Measurements from ENCODE around the gene COL16A1.
"Not testable (repeated sequence)": the region's sequence is repeated elsewhere in the genome, so short reads cannot be mapped to it uniquely, and the experiment has no call there.

The COL16A1 gene

DNA sequence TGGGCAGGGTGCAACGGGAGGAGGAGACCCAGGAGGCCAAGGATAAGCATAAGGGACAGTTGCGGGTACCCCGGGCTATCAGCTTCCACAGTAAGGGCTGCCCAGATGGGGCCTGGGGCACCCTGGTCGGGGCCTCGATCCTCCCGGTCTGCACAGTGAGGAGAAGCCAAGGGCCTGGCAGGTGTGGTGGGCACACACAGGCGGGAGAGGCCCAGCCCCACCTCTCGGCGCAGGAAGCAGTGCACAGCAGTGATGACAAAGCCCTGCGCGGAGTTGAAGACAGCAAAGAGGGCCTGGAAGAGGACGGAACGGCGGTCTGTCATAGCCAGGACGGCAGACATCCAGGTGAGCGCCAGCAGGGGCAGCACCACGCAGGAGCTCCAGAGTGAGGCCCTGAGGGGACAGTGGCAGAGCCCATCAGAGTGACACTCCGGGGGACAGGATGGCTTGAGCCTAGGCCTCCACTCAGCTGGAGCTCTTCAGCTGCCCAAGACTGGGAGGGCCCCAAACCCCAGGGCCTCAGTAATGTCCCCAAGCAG, 29.0 kb upstream of the COL16A1 start:
- DNase-seq: no peak

DNA sequence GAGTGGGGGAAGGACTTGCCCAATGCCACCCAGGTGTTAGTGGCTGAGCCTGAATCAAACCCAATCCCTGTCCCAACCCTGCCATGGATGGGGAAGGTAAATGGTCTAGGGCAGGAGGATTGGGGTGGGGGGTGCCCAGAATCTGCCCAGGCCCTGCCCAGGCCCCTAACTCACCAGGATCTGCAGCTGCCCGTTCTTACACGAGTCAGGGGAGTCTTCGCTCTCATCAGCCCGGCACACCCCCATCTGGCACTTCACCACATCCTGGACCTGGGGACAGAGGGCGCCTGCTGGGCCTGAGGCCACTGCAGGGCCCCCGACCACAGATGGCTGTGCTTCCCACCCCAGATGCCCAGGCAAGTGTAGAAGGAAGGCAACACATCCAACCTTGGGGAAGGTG, 28.5 kb upstream of the COL16A1 start:
- no peak for DNase-seq

- DNase-seq: no peak
Observed at GRCh38 chr1:31731049-31731565, 27.3 kb upstream of the COL16A1 start.

GRCh38 chr1:31730336-31731048, 26.7 kb upstream of the COL16A1 start:
- no peak for DNase-seq

DNA sequence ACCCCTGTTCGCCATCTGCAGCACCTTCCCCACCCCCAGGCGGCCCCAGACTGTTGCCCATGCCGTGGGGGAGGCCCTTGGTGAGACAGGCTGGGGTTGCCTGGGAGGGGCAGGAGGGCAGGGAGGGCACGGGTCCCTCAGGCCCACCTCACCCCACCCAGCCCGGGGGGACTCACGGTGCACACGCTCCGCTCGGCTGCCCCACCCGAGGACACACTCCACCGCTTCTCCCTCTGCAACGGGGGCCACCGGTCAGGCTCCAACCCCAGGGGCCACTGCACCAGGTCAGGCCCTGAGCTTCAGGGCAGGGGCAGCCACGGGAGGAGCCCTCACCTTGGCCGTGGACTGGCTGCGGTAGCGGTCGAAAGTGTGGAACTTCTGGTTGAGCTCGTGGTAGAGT, 24.0 kb upstream of the COL16A1 start:
- no peak for DNase-seq

DNA sequence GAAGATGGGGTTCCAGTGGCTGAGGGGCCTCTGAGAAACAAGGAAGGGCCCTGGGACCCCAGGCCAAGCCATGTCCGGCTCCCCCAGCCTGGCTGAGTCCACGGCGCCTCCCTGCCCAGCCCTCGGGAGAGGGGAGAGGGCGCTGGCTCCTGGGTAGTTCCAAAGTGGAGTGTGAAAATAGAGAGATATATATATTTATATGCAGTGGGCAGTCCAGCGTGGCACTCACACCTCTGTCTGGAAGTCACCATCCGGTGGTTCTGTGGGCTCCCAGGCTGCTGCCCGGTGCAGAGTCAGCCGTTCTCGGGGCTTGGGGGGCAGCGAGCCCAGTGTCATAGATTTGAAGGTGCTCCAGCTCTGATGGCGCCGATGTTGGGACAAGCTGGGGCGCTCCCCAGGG, 23.4 kb upstream of the COL16A1 start:
- no peak for DNase-seq

DNA sequence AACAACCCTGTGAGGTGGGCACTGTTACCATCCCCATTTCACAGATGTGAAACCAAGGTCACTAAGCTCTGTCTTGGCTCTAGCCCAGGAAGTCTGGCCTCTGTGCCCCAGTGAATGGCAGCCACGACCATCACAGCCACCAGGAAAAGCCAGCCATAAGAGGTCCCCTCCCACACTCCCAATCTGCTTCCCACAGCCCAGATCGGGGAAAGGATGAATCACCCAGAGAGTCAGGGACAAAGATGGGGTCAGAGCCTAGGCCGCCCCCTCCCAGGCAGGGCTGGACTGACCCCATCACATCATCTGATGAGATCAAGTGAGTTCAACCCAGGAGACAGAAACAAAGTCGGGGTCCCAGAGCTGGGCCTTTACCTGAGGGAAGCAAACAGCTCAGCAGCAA, 22.9 kb upstream of the COL16A1 start:
- DNase-seq: no peak

DNA sequence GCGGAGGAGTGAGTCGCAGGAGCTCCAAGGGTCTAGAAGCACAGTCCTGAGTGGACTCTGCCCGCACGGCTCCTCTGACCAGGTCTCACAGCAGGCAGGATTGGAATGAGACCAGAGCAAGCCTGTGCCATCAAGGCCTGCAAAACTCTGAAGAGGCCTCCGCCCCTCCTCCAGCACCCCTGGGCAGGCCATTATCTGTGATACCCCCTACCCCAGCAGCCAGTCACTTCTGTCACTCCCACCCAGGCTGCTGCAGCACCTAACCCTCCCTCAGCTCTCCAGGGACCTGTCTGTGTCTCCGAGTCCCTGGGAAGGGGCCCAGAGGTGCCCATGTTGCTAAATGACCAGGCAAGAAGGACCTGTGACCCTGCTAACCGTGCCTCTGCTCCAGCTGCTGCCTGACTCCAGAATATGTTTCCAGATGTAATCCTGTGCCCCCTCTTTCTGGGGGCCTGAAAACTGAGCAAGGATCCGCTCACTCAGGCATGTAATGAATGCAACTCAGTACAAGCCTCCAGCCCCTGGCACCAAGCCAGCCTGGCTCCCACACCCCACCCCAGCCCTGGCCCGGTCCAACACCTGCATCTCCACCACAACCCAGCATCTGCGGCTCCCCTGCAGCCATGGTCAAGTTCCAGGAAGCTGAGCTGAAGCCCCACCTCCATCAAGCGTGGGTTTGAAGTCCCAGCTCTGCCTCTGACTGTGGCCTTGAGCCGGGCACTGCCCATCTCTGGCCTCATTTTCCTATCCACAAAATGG, 22.1 kb upstream of the COL16A1 start:
- DNase-seq: no peak

DNA sequence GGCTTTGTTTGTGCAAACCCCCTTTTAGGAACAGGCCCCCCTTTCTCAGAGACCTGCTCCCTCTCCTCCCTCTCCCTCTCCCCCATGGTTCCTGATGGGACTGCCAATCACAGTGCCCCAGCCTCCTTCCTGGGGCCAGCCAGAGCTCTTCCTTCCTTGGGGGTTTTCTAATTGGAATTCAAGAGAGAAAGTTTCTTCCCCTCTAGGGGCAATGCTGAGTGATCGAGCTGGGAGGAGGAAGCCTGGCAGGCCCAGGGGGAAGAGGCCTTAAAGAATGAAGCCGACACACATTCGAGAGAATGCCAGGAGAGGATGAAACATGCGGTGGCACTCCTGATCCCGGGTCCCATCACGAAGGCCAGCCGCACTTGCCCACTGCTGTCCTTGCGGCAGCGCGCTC, 21.3 kb upstream of the COL16A1 start:
- DNase-seq: no peak

DNA sequence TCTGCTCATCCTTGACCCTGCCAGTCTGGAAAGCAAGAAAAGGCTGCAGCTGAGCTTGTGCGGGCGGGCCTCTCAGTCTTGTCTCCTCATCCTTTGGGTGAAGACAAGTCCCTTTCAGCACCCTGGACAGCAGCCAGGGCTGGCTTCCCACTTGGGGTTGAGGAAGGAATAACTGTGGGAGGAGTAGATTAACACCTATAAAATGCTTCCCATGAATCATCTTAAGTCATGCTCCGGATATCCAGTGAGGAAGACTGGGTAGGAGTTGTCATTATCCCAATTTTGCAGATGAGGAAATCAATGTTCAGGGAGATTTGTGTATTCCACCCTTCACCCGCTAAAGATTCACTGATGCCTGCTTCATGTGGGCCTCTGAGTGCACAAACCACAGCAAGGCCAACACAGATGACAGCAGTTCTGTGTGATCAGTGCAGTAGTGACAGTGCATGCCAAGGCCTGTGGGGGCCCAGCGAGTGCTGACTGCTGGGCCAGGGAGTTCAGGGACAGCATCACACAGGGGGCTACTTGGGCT, 20.1 kb upstream of the COL16A1 start:
- DNase-seq: peak; percentile 43

DNA sequence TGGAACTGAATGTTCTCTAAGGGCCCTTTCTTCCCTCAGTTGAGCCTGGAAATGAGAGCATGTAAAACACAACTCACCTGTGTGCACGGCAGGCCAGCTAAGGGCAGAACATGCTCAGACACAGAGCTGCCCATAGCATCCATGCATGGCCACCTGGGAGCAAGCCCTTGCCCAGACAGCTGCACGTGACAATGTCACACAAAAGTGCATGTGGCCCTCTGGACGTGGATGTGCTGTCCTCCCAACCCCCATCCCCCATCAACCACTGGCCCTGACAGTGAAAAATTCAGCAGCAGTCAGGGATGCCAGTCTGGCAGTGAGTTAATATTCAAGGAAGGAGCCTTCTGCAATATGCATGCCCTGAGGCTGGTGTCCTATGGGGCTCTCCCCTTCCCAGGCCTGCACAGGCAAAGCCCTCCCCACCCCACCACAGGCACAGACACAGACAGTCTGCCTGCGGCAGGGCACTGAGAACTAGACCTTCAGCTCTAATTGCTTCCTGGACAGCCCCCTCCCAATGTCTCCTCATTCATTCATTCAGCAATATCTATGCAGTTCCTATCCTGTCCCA, 14.6 kb upstream of the COL16A1 start:
- no peak for DNase-seq

DNA sequence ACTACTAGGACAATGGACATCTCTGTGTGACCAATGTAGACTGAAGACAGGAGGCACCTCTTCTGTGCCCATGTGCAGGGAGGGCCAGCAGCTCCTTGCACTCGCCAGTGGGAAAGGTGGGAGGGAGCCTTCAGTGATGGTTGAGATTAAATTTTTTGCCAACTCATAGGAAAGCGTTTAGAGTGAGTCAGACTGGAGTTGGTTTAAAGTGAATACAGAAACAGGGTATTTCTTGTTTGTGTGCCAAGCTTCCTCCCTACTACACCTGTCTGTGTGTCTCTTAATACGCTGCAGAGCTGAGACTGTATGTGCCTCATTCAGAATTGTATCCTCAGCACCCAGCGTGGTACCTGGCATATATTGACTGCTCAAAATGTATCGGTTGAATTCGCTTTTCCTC, 13.5 kb upstream of the COL16A1 start:
- no peak for DNase-seq

DNA sequence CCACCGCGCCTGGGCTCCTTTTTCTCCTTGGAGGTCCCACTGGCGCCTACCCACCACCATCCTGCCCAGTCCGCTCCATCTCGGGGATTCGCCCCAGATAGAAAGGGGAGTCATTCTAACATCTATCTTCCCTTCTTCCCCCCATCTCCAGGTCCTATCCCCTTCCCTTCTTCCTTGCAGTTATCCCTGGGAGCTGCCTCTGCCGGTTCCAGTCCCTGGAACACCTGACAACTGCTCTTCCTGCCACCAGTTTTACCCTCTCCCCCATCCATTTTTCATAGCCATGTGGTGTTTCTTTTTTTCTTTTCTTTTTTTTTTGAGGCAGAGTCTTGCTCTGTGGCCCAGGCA, 12.0 kb upstream of the COL16A1 start:
- DNase-seq: no peak

DNA sequence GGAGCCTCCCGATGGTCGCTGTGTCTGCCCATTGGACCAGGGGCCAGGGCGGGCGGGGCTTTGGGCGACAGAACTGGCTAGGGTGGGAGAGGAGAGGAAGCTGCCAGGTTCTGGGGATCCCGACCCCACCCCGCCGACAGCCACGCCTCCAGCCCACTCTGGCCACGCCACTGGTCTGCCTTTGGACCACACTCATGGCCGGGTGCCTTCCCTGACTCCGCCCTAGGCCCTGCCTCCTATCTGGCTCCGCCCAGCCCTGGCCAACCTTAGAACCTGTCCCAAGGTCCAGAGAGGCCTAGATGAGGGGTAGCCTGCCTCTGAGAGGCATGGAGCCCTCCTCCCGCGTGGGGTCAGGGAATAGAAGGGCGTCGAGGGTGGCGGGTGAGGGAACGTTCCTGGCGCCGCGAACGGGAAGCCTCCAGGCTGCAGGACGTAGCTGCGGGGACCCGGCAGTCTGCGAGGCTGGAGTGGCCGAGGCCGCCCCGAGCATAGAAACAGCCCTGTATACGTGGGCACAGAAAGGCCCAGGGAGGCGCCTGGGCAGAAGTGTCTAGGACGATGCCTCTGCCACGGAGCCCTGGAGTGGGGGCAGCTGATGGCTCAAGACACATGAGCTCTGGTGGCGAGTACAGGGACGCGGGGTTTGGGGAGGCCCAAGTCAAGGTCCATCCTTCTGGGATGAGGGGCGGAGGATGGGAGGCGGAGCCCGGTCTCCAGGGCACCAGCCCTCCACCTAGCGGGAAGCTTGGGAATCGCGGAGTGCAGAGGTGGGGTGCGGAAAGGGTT, 11.5 kb upstream of the COL16A1 start:
- DNase-seq: peak; percentile 37

GRCh38 chr1:31714442-31715086, 10.7 kb upstream of the COL16A1 start:
- DNase-seq: peak; percentile 23

GRCh38 chr1:31712630-31713029, 8.8 kb upstream of the COL16A1 start:
- no peak for DNase-seq

DNA sequence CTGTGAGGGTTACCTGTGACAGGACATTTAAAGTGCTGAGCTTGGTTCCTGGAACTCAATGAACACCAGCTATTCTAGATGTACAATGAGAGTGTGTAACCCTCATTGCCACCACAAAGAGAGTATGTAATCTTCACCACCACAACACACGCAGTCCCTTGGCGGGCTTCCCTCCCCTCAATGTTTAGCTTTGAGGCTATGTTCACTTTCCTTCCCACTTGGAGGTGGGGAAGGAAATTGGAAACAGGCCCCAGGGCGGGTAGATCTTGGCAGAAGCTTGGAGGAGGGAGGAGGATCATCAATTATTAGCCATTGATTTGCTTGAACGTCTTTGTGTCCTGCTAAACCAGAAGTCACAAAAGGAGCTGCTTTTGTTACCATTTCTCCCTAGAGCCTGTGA, 8.3 kb upstream of the COL16A1 start:
- no peak for DNase-seq

DNA sequence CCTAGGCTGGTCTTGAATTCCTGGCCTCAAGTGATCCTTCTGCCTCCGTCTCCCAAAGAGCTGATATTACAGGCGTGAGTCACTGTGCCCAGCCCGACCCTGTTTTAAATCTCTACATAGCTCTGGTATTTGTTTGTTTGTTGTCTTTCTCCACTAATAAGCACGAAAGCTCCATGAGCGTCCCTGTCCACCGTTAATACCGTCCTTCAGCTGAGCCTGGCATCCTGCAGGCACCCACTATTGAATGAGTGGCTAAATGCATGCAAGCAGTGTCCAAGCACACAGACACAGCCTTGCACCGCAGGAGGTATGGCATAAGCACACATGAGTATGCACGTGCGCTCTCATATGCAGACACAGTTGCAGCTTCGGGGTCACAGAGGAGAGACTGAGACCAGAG, 4.5 kb upstream of the COL16A1 start:
- no peak for DNase-seq

DNA sequence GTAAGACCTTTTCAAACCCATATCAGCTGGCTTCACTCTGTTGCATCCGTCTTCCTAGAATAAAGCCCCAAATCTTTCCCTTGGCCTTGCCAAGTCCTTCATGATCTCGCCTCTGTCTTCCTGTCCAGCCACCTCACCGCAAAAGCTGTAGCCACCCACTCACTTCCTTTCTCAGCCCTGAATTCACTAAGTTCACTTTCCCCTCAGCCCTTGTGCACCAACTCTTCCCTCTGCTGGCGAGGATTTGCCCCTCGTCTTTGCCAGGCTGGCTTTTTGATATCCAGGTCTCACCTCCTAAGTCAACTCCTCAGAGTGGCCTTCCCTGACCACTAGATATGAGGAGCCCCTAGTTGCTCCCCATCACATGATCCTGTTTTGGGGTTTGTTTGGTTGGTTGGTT, 3.9 kb upstream of the COL16A1 start:
- no peak for DNase-seq

DNA sequence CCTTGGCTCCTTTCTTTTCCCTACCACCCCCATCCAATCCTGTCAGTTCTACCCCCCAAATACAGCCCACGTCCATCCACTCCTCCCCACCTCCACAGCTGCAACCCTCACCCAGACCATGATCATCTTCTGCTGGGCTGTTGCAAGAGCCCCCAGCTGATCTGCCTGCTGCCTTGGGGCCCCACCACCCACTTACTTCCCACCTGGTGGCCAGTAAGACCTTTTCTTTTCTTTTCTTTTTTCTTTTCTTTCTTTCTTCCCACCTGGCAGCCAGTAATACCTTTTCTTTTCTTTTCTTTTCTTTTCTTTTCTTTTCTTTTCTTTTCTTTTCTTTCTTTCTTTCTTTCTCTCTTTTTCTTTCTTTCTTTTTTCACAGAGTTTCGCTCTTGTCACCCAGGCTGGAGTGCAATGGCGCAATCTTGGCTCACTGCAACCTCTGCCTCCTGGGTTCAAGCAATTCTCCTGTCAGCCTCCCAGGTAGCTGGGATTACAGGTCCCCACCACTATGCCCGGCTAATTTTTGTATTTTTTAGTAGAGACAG, 3.3 kb upstream of the COL16A1 start:
- not testable (repeated sequence) for DNase-seq

- no peak for DNase-seq
Observed at GRCh38 chr1:31706384-31707058, 2.7 kb upstream of the COL16A1 start.
